Tibial nerve (tissue), 4 donors: ENCODE measurements around the gene ZNF521.

ENCODE experiments used
- CTCF ChIP-seq, 5 experiments: fragments of 200-600 bp in 3 of 5; fragments of 450-650 bp in 2 of 5; sonication (generic) in 3 of 5; IDR thresholded peaks; one replicate each; pipeline ENCODE4 v1.5.1; 2016 to 2019; ENCODE audit warnings: antibody characterized with exemption in 5 of 5, mild to moderate bottlenecking in 3 of 5, moderate library complexity in 2 of 5
- EP300 ChIP-seq, 2 donors: sonication (generic); formaldehyde crosslinking; IDR thresholded peaks; one replicate each; pipeline ENCODE4 v1.6.1; 2017; ENCODE audit warnings: antibody characterized with exemption in 2 of 2, mild to moderate bottlenecking in 1 of 2
- POLR2A ChIP-seq, 2 donors: fragments of 450-650 bp; IDR thresholded peaks; one replicate each; pipeline ENCODE4 v1.6.1; 2017; ENCODE audit warnings: antibody characterized with exemption in 2 of 2, mild to moderate bottlenecking in 2 of 2, moderate library complexity in 2 of 2

- no peak for TF ChIP-seq CTCF (IDR thresholded peaks at IDR 0.05)
- TF ChIP-seq EP300 (IDR thresholded peaks at IDR 0.05), result no peak
- TF ChIP-seq POLR2A (IDR thresholded peaks at IDR 0.05), result no peak
Measured at GRCh38 chr18:25100418-25100817, 251.5 kb downstream of the ZNF521 start.
